ENCODE data around the gene ARID5B.

Gene ARID5B

DNA sequence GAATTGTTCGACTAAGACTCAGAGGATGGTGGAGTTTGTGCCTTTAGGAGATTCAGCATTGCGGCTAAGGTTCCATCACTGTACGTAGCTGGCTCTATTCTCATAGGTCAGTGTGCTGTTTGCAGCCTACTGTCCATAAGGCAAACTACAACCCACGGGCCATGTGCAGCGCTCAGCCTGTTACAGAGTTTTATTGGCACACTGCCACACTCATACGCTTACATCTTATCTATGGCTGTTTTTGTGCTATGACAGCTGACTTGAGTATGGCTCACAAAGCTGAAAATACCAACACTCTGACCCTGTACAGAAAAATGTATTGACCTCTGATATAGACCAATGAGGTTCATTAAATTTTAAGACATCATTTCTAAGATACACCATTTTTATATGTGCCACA lies 114.5 kb downstream of the ARID5B start:
- TF ChIP-seq, protein P1, sequence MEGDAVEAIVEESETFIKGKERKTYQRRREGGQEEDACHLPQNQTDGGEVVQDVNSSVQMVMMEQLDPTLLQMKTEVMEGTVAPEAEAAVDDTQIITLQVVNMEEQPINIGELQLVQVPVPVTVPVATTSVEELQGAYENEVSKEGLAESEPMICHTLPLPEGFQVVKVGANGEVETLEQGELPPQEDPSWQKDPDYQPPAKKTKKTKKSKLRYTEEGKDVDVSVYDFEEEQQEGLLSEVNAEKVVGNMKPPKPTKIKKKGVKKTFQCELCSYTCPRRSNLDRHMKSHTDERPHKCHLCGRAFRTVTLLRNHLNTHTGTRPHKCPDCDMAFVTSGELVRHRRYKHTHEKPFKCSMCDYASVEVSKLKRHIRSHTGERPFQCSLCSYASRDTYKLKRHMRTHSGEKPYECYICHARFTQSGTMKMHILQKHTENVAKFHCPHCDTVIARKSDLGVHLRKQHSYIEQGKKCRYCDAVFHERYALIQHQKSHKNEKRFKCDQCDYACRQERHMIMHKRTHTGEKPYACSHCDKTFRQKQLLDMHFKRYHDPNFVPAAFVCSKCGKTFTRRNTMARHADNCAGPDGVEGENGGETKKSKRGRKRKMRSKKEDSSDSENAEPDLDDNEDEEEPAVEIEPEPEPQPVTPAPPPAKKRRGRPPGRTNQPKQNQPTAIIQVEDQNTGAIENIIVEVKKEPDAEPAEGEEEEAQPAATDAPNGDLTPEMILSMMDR (conservative IDR thresholded peaks at IDR 0.05; ENCODE audit: low read depth, low read length): no peak
- no peak overlapping the region for H3K4me2 ChIP-seq
- H2AFZ ChIP-seq (ENCODE audit: low read depth): no peak overlapping the region
- H3K4me1 ChIP-seq (ENCODE audit: low read depth, poor library complexity, severe bottlenecking): no peaks in the 10 kb centered on the region
- H3K27me3 ChIP-seq (ENCODE audit: insufficient read depth, low read depth): no peaks in the 10 kb centered on the region
- no peak overlapping the region for H3K27ac ChIP-seq
- H3K36me3 ChIP-seq (ENCODE audit: insufficient read depth): no peaks in the 10 kb centered on the region
- no peaks in the 10 kb centered on the region for H3K79me2 ChIP-seq (ENCODE audit: insufficient read depth, low read depth)
- H3K4me3 ChIP-seq (IDR thresholded peaks at IDR 0.05; ENCODE audit: insufficient read depth, low read depth, low read length): no peak overlapping the region
- H3K9ac ChIP-seq: no peak overlapping the region
- H4K20me1 ChIP-seq (ENCODE audit: insufficient read depth): no peaks in the 10 kb centered on the region

GRCh38 chr10:62016623-62017490 lies 115.4 kb downstream of the ARID5B start:
- TF ChIP-seq, protein P1 (conservative IDR thresholded peaks at IDR 0.05; ENCODE audit: low read depth, low read length): no peak
- Histone ChIP-seq H3K27ac (no peak overlapping the region), H2AFZ (ENCODE audit: low read depth) (no peak overlapping the region), H3K79me2 (ENCODE audit: insufficient read depth, low read depth) (no peaks in the 10 kb centered on the region), H3K27me3 (ENCODE audit: insufficient read depth, low read depth) (no peaks in the 10 kb centered on the region), H3K4me3 (IDR thresholded peaks at IDR 0.05; ENCODE audit: insufficient read depth, low read depth, low read length) (no peak overlapping the region), H3K9ac (no peak overlapping the region), H3K4me1 (ENCODE audit: low read depth, poor library complexity, severe bottlenecking) (no peaks in the 10 kb centered on the region), H3K36me3 (ENCODE audit: insufficient read depth) (no peaks in the 10 kb centered on the region), H3K4me2 (no peak overlapping the region), H4K20me1 (ENCODE audit: insufficient read depth) (no peaks in the 10 kb centered on the region)

- H3K27me3 ChIP-seq (ENCODE audit: insufficient read depth, low read depth): no peaks in the 10 kb centered on the region
- TF ChIP-seq, protein P1 (conservative IDR thresholded peaks at IDR 0.05; ENCODE audit: low read depth, low read length): no peak
- no peak overlapping the region for H3K27ac ChIP-seq
- no peak overlapping the region for H3K9ac ChIP-seq
- H2AFZ ChIP-seq (ENCODE audit: low read depth): no peak overlapping the region
- H3K4me3 ChIP-seq (IDR thresholded peaks at IDR 0.05; ENCODE audit: insufficient read depth, low read depth, low read length): no peak overlapping the region
- H3K4me1 ChIP-seq (ENCODE audit: low read depth, poor library complexity, severe bottlenecking): no peaks in the 10 kb centered on the region
- H3K4me2 ChIP-seq: no peak overlapping the region
- no peaks in the 10 kb centered on the region for H3K36me3 ChIP-seq (ENCODE audit: insufficient read depth)
- H3K79me2 ChIP-seq (ENCODE audit: insufficient read depth, low read depth): no peaks in the 10 kb centered on the region
- no peaks in the 10 kb centered on the region for H4K20me1 ChIP-seq (ENCODE audit: insufficient read depth)
These were observed 116.0 kb downstream of the ARID5B start for GRCh38 chr10:62017491-62017870.

- Histone ChIP-seq H3K9ac (no peak overlapping the region), H3K79me2 (ENCODE audit: insufficient read depth, low read depth) (no peaks in the 10 kb centered on the region), H3K4me1 (ENCODE audit: low read depth, poor library complexity, severe bottlenecking) (no peaks in the 10 kb centered on the region), H3K4me2 (no peak overlapping the region), H3K4me3 (IDR thresholded peaks at IDR 0.05; ENCODE audit: insufficient read depth, low read depth, low read length) (no peak overlapping the region), H3K27ac (no peak overlapping the region), H3K36me3 (ENCODE audit: insufficient read depth) (no peaks in the 10 kb centered on the region), H3K27me3 (ENCODE audit: insufficient read depth, low read depth) (no peaks in the 10 kb centered on the region), H2AFZ (ENCODE audit: low read depth) (no peak overlapping the region), H4K20me1 (ENCODE audit: insufficient read depth) (no peaks in the 10 kb centered on the region)
- TF ChIP-seq, protein P1 (conservative IDR thresholded peaks at IDR 0.05; ENCODE audit: low read depth, low read length): no peak
These were observed 116.8 kb downstream of the ARID5B start for GRCh38 chr10:62018131-62018911.
